ENCODE data around the gene MYO1G.

Gene MYO1G

DNA sequence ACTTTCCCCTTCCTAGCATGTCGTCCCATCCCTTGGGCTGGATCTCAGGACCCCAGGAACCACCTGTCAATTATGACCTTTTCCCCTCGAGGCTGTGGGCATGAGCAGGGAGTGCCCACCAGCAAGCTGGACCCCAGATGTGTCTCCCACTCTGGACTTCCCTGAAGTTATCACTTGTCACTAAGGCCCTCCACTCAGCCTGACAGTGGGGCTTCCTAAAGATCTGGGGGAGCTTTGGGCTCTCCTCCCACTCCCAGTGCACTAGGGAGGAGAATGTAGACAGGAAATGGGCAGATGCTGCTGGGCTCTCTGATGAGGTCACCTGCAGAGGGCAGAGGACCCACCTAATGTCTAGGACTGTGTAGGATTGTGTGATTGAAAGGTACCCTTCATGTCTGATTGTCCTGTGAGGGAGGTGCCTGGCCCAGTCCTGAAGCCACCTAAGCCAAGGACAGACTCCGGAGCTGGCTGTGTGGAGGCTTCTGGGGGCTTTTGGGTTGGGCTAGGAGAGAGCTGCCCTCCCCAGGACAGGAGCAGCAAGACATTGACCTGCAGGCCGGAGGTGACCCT, 18.7 kb downstream of the MYO1G start:
- Histone ChIP-seq H3K4me1 (peaks cover 6% of the 10 kb centered on the region), H3K9me3 (ENCODE audit: control insufficient read depth, low read length) (no peaks in the 10 kb centered on the region), H3K27me3 (ENCODE audit: control insufficient read depth, insufficient read depth, low read length) (no peaks in the 10 kb centered on the region)

DNA sequence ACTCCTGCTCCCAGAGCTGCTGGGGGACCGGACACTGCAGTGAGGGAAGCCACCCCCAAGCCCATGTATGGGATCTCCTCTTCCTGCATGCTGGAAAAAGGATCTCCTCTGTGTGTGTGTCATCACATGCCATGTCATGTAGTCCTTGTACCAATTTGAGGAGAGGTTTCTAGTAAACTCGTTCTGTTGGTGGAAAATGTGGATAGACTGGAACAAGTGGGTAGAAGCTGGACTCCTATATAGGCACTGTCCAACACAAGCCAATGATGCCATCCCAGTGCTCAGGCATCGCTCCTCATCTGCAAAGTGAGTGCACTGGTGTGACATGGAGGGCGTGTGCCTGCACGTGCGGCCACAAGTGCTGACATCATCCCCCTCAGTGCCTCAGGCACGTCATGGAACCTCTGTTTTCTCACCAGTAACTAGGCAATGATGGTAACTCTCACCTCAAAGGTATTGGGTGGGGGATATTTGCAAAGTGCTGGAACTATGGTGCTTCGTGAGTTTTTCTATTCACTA, 19.3 kb downstream of the MYO1G start:
- Histone ChIP-seq H3K27ac (no peak overlapping the region), H3K36me3 (ENCODE audit: control insufficient read depth, insufficient read depth, low read length) (no peaks in the 10 kb centered on the region), H3K9me3 (ENCODE audit: control insufficient read depth, low read length) (no peaks in the 10 kb centered on the region), H3K27me3 (ENCODE audit: control insufficient read depth, insufficient read depth, low read length) (no peaks in the 10 kb centered on the region), H3K4me2 (ENCODE audit: low read length) (no peak overlapping the region), H3K4me3 (ENCODE audit: low read depth, low read length) (no peak overlapping the region), H3K79me2 (no peaks in the 10 kb centered on the region), H3K4me1 (peaks cover 6% of the 10 kb centered on the region), H2AFZ (no peak overlapping the region), H3K9ac (no peak overlapping the region)
- TF ChIP-seq, protein P1, sequence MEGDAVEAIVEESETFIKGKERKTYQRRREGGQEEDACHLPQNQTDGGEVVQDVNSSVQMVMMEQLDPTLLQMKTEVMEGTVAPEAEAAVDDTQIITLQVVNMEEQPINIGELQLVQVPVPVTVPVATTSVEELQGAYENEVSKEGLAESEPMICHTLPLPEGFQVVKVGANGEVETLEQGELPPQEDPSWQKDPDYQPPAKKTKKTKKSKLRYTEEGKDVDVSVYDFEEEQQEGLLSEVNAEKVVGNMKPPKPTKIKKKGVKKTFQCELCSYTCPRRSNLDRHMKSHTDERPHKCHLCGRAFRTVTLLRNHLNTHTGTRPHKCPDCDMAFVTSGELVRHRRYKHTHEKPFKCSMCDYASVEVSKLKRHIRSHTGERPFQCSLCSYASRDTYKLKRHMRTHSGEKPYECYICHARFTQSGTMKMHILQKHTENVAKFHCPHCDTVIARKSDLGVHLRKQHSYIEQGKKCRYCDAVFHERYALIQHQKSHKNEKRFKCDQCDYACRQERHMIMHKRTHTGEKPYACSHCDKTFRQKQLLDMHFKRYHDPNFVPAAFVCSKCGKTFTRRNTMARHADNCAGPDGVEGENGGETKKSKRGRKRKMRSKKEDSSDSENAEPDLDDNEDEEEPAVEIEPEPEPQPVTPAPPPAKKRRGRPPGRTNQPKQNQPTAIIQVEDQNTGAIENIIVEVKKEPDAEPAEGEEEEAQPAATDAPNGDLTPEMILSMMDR (IDR thresholded peaks at IDR 0.05): no peak

More for the DNA sequence above, 18.7 kb downstream of the MYO1G start:
- Histone ChIP-seq H3K4me2 (ENCODE audit: low read length) (no peak overlapping the region), H3K79me2 (no peaks in the 10 kb centered on the region), H3K36me3 (ENCODE audit: control insufficient read depth, insufficient read depth, low read length) (no peaks in the 10 kb centered on the region), H3K4me3 (ENCODE audit: low read depth, low read length) (no peak overlapping the region), H3K27ac (no peak overlapping the region), H3K9ac (no peak overlapping the region), H2AFZ (no peak overlapping the region)
- TF ChIP-seq, protein P1 (IDR thresholded peaks at IDR 0.05): no peak

DNA sequence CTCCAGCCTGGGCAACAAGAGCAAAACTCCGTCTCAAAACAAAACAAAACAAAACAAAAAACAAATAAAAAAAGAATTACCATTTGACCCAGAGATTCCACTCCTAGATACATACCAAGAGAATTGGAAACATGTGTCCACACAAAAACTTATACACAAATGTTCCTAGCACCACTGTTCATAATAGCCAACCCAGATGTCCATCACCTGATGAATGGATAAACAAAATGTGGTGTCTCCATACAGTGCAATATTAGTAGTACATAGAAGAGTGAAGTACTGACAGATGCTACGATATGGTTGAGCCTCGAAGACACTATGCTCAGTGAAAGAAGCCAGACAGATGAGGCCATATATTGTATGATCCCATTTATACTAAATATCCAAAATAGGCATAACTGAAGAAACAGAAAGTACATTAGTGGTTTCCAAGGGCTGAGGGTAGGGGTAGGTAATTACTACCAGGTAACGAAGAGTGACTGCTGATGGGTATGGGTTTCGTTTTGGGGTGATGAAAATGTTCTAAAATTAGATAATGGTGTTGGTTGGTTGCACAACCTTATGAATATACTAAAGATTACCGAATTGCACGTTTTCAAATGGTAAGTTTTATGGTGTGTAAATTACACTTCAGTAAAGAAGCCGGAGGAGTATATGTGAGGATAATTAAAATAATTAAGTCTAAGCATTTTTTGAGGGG, 20.0 kb downstream of the MYO1G start:
- H3K27me3 ChIP-seq (ENCODE audit: control insufficient read depth, insufficient read depth, low read length): no peaks in the 10 kb centered on the region
- H3K4me1 ChIP-seq: peaks cover 6% of the 10 kb centered on the region
- H3K9me3 ChIP-seq (ENCODE audit: control insufficient read depth, low read length): no peaks in the 10 kb centered on the region
- no peak overlapping the region for H3K4me2 ChIP-seq (ENCODE audit: low read length)
- H3K4me3 ChIP-seq (ENCODE audit: low read depth, low read length): no peak overlapping the region
- H3K27ac ChIP-seq: no peak overlapping the region
- TF ChIP-seq, protein P1 (IDR thresholded peaks at IDR 0.05): no peak
- H3K36me3 ChIP-seq (ENCODE audit: control insufficient read depth, insufficient read depth, low read length): no peaks in the 10 kb centered on the region
- no peak overlapping the region for H2AFZ ChIP-seq
- H3K79me2 ChIP-seq: no peaks in the 10 kb centered on the region
- no peak overlapping the region for H3K9ac ChIP-seq

DNA sequence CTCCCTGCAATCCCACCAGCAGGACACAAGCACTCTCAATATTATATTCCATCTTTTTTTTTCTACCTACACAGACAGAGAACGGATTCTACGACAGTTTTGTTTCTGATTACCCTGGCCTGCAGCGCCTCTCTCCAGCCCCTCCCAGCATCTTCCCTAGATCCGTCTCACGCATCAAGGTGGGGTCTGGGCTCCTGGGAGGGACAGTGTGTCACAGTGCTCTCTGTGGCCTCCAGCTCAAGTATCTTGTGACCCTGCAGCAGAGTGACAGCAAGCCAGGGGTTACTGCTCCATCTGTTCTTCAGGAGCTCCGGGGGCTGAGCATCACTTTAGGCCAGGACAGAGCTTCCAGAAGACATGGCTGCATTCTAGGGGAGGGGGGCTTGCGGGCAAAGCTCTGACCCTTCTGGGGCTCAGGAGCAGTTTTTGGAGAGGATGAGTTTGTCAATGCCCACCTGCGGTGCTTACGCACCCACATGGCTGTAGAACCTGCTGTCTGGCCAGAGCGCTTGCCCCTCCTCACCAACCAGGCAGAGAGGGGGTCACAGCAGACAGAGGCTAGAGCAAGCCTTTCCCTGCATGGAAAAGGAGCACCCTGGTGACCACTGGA, 22.6 kb downstream of the MYO1G start:
- Histone ChIP-seq H3K4me1 (no peaks in the 10 kb centered on the region), H2AFZ (no peak overlapping the region), H3K27me3 (ENCODE audit: control insufficient read depth, insufficient read depth, low read length) (no peaks in the 10 kb centered on the region), H3K9ac (no peak overlapping the region), H3K27ac (no peak overlapping the region), H3K4me2 (ENCODE audit: low read length) (no peak overlapping the region), H3K36me3 (ENCODE audit: control insufficient read depth, insufficient read depth, low read length) (no peaks in the 10 kb centered on the region), H3K4me3 (ENCODE audit: low read depth, low read length) (no peak overlapping the region), H3K79me2 (no peaks in the 10 kb centered on the region), H3K9me3 (ENCODE audit: control insufficient read depth, low read length) (no peaks in the 10 kb centered on the region)
- TF ChIP-seq, protein P1 (IDR thresholded peaks at IDR 0.05): no peak

Measured in parathyroid adenoma (tissue), 2 donors.